HepG2 (cell line): Measurements from ENCODE around the gene TRIM67.

ENCODE experiments used
- ATF7 ChIP-seq, 2 experiments: fragments of 450-650 bp in 1 of 2; sonication (generic) in 1 of 2; formaldehyde crosslinking in 1 of 2; IDR thresholded peaks; 2 replicates each; pipeline versions ENCODE4 v1.4.0 to v1.6.1; 2016 to 2020; ENCODE audit warnings: antibody characterized with exemption in 1 of 2, mild to moderate bottlenecking in 1 of 2, missing genetic modification reagents in 1 of 2
- CCDC6 ChIP-seq: sonication (generic); formaldehyde crosslinking; IDR thresholded peaks from 2 replicates; pipeline ENCODE4 v1.8.1; 2022; ENCODE audit warnings: mild to moderate bottlenecking, missing genetic modification reagents, moderate library complexity
- HIVEP1 ChIP-seq: sonication (generic); formaldehyde crosslinking; IDR thresholded peaks from 2 replicates; pipeline ENCODE4 v1.4.0; 2020; ENCODE audit warnings: mild to moderate bottlenecking, missing genetic modification reagents
- KMT2B ChIP-seq: IDR thresholded peaks from 2 replicates; pipeline ENCODE4 v1.6.1; 2016; ENCODE audit warnings: missing genetic modification reagents, missing compliant biosample characterization
- NCOR1 ChIP-seq: fragments of 200-600 bp; sonication (generic); IDR thresholded peaks from 2 replicates; pipeline ENCODE4 v1.7.0; 2017; ENCODE audit warnings: antibody characterized with exemption, low read length, borderline replicate concordance
- RFX5 ChIP-seq: IDR thresholded peaks from 2 replicates; pipeline ENCODE4 v1.6.1; 2011; ENCODE audit warnings: low read depth, low read length, improper control_type of control experiment
- TAF1 ChIP-seq: sonication (generic); formaldehyde crosslinking; IDR thresholded peaks from 2 replicates; pipeline ENCODE4 v1.4.0; 2020; ENCODE audit warnings: missing genetic modification reagents
- ZFP36L1 ChIP-seq: sonication (generic); formaldehyde crosslinking; IDR thresholded peaks from 2 replicates; pipeline ENCODE4 v1.8.0; 2022; ENCODE audit warnings: mild to moderate bottlenecking, missing genetic modification reagents, moderate library complexity

- TF ChIP-seq RFX5 (no peak), ATF7 (IDR thresholded peaks at IDR 0.05) (no peak), ATF7 (CRISPR knock-in tag; IDR thresholded peaks at IDR 0.05) (no peak), TAF1 (CRISPR knock-in tag) (no peak), KMT2B (CRISPR knock-in tag) (no peak), ZFP36L1 (no peak), NCOR1 (no peak), HIVEP1 (no peak), CCDC6 (no peak)
Observed at GRCh38 chr1:231184891-231185290, 23.0 kb downstream of the TRIM67 start.
